Skeletal muscle cell (primary cell): ENCODE data around the gene SETX.

Experiments used
- DNase-seq: peaks from one replicate; pipeline ENCODE4 v3.0.0-alpha.2; 2010; ENCODE audit warnings: low read depth
- H3K4me3 ChIP-seq: 2 replicates; pipeline ENCODE4 v1.5.1; 2011; ENCODE audit warnings: low read depth, mild to moderate bottlenecking, control low read depth, low read length, moderate library complexity

The SETX gene

DNA sequence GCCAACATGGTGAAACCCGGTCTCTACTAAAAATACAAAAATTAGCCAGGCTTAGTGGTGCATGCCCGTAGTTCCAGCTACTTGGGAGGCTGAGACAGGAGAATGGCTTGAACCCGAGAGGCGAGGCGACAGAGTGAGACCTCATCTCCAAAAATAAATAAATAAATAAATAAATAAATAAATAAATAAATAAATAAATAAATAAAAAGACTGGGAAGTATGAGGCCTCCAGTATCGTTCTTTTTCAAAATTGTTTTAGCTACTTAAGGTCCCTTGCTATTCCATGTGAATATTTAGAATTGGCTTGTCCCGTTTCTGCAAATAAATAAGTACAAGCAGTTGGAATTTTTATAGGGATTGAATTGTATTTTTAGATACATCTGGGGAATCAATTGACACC lies 3.0 kb upstream of the SETX start:
- H3K4me3 ChIP-seq = no peak overlapping the region
- no peak for DNase-seq

DNA sequence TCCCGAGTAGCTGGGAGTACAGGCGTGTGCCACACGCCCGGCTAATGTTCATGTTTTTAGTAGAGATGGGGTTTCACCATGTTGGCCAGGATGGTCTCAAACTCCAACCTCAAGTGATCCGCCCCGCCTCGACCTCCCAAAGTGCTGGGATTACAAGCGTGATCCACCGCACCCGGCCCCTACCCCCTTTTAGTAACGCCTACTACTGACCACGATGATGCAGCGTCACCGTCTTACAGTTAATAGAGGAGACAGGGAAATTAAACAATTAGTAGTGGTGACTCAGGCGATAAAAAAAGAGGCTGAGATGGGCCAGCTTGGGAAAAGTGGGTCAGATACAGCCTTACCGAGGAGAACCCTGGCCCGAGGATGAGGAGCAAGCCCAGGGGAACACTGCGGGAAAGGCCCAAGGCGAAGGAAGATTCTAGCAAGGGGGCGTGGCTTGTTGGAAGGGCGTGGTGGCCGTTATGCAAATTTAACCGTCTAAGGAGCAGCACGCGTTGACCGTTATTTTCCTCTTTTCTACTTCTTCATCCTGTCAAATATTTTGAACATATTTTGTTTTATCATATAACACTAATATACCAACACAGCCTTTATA lies 1.6 kb upstream of the SETX start:
- no peak for DNase-seq
- H3K4me3 ChIP-seq = no peak overlapping the region

DNA sequence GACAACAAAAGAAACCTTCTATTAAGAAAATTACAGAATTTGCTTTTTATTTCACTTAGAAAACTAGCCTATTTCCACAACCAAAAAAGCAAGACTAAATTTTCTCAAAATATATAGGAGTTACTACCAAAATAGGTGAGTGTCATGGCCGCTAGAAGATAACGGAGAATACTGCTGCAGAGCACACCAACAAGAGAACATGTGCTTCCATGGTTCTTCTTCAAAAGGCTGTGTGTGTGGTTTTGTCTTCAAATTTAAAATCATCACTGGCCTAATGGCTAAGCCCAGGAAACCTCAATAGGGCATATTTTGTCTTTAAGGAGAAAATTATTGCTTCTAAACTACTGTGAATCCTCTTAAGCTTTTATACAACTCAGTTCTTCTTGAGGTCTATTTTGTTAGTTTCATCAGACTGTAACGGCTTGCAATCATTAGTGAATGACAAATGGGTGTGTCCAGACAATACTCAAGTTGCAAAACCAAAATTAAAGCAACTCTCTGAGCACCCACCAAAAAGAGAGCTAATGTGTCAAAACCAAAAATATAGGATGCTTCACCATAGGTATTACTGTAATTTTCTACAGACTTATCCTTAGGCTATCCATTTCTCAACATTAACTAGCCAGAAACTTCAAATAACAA lies 3.3 kb downstream of the SETX start:
- no peak for DNase-seq
- no peak overlapping the region for H3K4me3 ChIP-seq

DNA sequence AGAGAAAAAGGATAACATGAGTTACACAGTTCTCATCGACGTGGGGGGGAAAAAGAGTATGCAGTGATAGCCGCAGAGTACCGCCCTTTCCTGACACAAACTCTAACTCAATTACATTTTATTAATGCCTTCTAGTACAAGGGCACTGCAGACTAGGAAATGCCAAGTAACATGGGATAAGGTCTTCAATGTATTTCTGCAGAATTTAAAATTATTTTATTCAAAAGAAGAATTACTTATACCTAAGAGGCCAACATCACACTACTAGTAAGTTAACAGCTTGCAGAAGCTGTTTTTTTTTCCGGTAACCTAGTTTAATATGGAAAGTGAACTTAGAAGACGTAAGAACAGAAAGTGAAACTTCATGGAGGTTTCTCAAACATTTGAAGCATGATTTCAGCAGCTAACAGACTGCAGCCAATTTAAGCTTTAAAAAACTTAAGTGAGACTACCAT lies 3.9 kb downstream of the SETX start:
- no peak overlapping the region for H3K4me3 ChIP-seq
- no peak for DNase-seq

DNA sequence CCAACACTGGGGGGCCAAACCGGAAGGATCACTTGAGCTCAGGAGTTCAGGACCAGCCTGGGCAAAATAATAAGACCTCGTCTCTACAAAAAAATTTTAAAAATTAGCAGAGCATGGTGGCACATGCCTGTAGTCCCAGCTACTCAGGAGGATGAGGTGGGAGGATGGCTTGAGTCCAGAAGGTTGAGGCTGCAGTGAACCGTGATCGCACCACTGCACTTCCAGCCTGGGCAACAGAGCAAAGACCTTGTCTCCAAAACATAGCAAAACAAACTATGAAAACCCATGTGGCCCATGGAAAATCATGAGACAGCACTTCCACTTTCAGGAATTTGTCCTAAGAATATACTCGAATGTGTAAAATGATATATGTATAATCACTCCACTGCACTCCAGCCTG lies 6.1 kb downstream of the SETX start:
- no peak overlapping the region for H3K4me3 ChIP-seq
- no peak for DNase-seq

DNA sequence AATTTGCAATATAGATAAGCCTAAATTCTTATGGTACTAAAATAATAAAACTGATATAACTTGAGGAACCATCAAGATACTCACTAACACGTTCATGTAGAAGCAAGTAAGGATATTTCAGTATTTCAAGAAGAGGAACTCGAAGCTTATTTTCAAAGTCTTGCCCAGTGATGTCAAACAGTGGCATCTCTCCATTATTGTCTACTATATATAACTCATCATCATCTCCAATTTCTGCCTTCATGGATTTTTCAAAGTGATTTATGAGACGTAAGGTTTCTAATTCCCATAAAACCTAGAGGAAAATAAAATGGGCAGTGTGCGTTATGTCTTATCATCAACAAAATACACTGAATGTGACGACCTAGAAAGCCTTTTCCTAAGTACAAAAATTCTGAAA lies 8.6 kb downstream of the SETX start:
- no peak for DNase-seq
- H3K4me3 ChIP-seq = no peak overlapping the region

DNA sequence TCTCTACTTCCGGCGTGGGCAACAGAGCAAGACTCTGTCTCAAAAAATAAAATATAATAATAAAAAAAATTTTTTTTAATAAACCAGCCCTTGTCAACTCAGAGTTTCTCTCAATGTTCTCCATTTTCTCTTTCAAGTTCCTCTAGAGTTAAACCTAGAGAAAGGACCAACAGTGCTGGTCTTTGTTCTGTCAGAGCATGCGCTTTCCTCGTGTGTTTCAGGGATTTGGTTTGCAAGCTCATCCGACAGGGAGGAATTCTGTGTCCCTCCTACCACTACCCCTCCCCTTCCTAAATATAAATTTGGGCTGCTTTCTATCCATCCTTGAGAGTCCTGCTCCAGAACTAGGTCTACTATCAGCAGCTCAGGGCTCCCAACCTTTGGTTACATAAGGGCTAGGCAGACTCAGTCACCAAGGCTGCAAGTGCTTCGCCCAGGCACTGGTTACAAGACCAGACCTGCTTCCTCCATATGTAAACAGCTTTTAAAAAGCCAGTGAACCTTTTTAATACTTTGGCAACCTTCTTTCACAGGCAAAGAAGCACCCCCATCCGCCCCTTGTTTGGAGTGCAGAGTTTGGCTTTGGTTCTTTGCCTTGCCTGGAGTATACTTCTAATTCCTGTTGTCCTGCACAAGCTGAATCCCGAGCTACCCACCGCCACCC lies 13.5 kb downstream of the SETX start:
- no peak overlapping the region for H3K4me3 ChIP-seq
- no peak for DNase-seq

DNA sequence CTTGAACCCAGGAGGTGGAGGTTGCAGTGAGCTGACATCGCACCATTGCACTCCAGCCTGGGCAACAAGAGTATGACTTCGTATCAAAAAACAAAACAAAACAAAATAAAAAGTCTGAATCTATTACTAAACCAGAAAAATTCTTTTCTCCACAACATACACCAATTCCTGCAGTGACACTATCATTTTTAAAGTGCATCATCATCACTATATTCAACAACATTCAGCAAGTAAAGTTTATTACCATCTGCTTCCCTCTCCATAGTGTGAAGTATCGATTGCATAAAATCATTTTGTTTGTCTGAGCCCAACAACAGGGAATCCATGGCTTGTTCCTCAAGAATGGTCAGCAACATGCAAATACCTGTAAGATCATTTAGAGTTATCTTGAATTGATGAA lies 20.4 kb downstream of the SETX start:
- no peak overlapping the region for H3K4me3 ChIP-seq
- no peak for DNase-seq

DNA sequence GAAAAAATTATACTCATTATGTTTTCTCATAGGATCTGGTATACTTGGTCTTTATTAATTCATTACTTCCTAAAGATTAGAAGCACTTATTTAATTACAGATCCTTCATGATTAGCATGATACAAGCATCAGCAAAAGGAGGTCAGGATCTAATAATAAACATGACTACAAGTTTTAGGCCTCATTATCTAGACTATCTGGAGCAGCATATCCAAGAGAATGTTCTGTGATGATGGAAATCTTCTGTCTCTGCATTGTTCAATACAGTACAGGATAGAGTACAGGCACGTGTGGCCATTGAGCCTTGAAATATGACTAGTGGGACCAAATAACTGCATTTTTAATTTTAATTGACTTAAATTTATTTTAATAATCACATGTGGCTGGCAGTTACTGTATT lies 21.2 kb downstream of the SETX start:
- no peak for DNase-seq
- H3K4me3 ChIP-seq = no peak overlapping the region

DNA sequence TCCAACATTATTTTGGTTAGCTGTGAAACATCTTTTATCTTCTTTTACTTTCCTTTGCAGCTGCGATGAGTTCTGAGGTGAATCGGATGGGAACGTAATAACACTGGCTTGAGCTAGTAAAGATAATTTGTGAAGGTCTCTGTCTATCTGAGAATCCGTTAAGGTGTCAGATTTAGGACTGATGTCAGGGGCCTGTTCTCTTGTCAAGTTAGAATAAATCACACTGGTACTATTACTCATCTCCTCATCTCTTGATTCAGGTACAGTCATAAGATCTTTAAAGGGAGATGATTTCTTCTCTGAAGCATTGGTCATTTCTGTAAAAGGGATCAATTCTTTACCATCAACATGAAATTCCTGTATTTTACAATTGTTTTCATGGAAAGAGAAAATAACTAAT lies 26.2 kb downstream of the SETX start:
- no peak for DNase-seq
- no peak overlapping the region for H3K4me3 ChIP-seq

DNA sequence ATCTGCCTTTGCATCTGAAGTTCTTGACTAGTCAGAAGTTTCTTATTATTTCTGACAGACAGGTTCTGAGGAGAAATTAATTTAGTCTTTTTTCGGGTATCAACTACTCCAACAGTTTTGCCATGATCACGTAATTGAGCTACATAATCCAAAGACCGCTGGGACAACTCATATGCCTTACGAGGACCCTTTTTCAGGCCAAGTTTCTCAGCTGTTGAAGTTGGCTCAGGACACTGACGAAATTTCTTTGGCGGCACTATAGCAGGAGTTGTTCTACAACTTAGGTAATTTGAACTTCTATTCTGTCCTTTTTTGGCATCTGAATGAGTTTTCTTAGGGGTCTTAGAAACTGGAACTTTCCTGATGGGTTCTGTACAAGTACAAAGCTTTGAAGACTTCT lies 27.2 kb downstream of the SETX start:
- no peak overlapping the region for H3K4me3 ChIP-seq
- DNase-seq = no peak

DNA sequence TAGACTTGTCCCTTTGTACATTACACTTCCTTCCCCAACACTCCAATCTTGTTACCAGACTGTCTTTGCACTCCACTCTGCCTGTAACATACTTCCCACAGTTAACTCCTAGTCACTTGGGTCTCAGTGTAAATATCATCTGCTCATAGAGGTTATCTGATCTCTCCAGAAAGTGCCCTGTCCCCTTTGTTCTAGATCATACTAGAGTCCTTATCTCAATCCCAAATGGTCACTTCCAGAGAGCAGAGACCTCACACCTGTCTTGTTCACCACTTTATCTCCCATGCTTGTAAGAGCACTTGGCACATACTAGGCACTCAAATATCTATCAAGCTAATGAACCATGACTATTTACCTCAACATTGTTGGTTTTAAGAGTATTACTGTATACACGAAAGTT lies 30.4 kb downstream of the SETX start:
- DNase-seq = no peak
- H3K4me3 ChIP-seq = no peak overlapping the region

DNA sequence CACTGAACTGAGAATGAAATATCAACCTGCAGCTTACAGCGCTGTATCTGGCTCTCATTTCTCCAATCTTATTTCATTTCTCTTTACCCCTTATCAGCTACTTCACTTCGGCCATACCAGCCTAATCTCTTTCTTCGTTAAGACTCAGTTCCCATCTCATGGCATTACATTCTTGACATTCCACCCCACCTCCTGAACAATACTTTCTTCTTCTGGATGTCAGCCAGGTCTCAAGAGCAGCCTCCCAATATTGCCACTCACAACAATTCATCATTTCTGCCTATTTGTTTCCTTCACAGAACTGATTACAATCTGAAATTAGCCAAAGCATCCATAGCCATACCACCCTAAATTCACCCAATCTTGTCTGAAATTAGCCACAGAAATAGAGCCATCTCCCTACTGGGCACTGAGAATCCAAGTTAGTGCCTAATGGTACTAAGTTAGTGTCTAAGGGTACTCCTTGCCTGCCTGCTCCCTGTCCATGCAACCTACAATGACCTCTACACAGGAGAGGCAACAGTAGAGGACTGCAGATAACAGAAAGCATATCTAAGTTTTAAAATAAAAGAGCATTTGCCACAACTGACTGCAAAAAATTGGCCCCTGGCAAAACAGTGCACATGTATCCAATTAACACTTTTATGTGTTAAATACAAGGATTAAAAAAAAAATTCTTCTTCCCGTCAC lies 35.2 kb downstream of the SETX start:
- no peak overlapping the region for H3K4me3 ChIP-seq
- DNase-seq = no peak

DNA sequence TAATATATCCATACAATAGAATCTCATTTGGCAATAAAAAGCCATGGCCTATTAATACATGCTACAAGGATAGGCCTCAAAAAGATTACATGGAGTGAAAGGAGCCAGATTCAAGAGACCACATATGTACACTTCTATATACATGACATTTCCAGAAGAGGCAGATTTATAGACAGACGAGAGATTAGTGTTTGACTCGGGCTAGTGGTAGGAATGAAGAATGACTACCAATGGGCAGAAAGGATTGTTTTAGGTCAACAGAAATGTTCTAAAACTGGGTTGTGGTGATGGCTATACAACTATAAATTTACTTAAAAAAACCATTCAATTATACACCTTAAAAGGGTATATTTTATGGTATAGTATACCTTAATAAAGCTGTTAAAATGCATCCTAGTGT lies 41.9 kb downstream of the SETX start:
- H3K4me3 ChIP-seq = no peak overlapping the region
- DNase-seq = no peak

DNA sequence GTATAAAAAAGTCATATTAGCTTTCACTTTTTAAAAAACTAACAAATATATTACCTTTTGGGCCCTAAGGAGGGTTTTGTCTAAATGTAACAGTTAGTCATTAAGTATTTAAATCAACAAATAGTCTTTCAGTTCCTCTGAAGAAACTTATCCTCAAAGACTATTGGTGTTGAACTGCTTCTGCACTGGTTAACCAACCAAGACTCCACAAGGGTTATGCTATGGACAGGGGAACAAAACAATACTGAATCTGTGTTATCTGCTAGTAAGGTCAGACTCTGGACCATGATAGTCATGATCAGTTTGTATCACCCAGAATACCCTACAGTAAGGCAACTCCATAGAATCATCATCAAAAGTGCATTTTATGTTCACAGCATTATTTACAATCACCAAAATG lies 42.4 kb downstream of the SETX start:
- no peak for DNase-seq

DNA sequence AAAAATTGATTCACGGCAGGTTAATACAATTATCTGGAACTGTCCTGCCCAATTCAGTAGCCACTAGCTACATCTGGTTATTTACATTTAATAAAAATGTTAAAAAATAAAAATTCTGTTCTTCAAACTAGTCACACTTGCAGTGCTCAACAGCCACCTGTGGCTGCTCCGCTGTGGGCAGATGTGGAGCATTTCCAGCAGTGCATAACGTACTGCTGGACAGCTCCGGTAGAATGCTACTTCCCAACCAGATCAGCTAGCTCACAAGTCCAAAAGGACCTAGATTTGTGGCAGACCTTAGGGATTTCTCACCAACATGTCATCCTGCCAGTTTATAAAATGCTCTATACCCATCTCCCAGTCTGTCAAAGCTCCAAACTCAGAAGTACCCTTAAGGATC lies 42.8 kb downstream of the SETX start:
- DNase-seq = no peak

More for the DNA sequence above, 42.4 kb downstream of the SETX start:
- no peak overlapping the region for H3K4me3 ChIP-seq

DNA sequence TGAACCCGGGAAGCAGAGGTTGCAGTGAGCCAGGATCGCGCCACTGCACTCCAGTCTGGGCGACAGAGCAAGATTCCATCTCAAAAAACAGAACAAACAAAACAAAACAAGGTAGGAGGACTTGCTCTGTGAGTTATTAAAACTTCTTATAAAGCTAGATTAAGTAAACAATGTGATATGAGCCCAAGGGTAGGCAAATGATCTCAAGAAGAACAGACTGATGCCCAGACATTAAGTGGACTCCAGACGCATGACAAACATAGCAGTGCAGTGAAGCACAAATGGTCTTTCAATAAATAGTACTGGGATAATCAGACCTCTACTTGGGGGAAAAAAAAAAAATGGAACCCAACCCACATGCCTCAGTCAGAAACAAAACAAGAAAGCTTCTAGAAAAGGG lies 45.7 kb downstream of the SETX start:
- DNase-seq = no peak
- H3K4me3 ChIP-seq = no peak overlapping the region

More for the DNA sequence above, 42.8 kb downstream of the SETX start:
- no peak overlapping the region for H3K4me3 ChIP-seq

DNA sequence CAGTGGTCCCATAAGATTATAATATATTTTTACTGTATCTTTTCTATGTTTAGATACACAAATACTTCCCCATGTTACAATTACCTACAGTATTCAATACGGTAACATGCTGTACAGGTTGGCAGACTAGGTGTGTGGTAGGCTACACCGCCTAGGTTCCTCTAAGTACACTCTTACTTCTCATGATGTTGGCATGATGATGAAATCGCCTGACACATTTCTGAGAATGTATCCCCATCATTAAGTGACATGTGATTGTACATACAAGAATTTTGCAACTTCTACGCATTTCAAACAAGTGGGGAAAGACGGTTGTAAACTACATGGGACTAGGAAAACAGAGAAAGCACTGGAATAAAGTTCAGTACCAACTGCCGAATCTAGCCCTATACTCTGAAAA lies 53.3 kb downstream of the SETX start:
- no peak overlapping the region for H3K4me3 ChIP-seq
- no peak for DNase-seq

DNA sequence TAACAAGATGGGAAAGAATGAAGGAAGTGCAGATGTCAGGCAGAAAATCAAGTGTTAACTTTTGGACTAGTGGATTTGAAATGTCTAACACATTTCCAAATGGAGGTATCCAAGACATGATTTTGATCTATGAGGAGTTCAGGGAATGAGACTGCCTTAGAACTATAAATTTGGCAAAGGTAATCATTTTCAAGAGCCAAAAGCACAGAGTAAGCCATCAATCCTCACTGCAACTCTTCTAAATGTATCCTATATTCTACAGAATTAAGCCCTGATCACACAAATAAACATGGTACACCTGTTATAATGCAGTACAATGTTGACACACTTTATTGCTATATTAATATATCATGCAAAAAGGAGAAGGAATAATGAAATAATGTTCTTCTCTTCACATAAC lies 55.6 kb downstream of the SETX start:
- H3K4me3 ChIP-seq = no peak overlapping the region
- DNase-seq = no peak

DNA sequence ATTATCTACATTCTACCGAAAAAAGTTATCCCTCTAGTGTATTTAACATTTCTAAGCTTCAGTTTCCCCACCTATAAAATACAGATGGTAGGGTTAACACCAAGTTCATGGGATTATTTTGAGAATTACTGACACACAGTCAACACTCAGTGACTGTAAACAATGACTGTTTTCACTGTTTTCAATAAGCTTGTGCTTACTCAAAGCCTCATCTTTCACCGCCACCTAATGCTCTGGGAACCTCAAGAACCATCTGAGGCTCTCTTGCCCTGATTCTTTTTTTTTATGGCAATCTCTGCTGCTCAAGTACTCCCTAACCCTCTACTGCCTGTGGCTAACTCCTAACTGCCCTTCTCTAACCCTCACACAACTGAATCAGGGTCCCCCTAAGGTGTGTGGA lies 59.6 kb downstream of the SETX start:
- DNase-seq = no peak
- no peak overlapping the region for H3K4me3 ChIP-seq
